Upper lobe of left lung (tissue), 6 donors: ENCODE results near the gene CNOT11. TPM values are rescaled to one million over a fixed set of nuclear protein-coding genes. Genes with fewer than 3 reads are reported as not detected.

ENCODE experiments used
- ATAC-seq, 2 donors: fragments of 200-7000 bp; cut with Tn5 transposase; one replicate each; pipeline ENCODE4 v1.9.1; 2022; ENCODE audit warnings: mild to moderate bottlenecking in 2 of 2, moderate library complexity in 2 of 2; ENCODE audit not compliant: low FRiP score in 2 of 2
- DNase-seq, 2 donors: peaks; one replicate each; pipeline ENCODE4 v3.0.0-alpha.2; 2019 to 2020
- H3K27ac ChIP-seq, 4 donors: fragments of 200-600 bp; sonication (generic); one replicate each; pipeline ENCODE4 v1.5.1; 2016 to 2019
- H3K27me3 ChIP-seq, 4 donors: fragments of 200-600 bp; sonication (generic); one replicate each; pipeline ENCODE4 v1.5.1; 2017 to 2019
- H3K36me3 ChIP-seq, 4 donors: fragments of 200-600 bp; sonication (generic); one replicate each; pipeline ENCODE4 v1.5.1; 2016 to 2019
- H3K4me1 ChIP-seq, 4 donors: fragments of 200-600 bp; sonication (generic); one replicate each; pipeline ENCODE4 v1.5.1; 2018 to 2019
- H3K4me3 ChIP-seq, 4 donors: fragments of 200-600 bp; sonication (generic); one replicate each; pipeline ENCODE4 v1.5.1; 2017 to 2019; ENCODE audit warnings: mild to moderate bottlenecking in 2 of 4, moderate library complexity in 1 of 4
- H3K9me3 ChIP-seq, 4 donors: fragments of 200-600 bp; sonication (generic); one replicate each; pipeline ENCODE4 v1.5.1; 2018 to 2019
- EP300 ChIP-seq, 4 donors: sonication (generic); formaldehyde crosslinking; IDR thresholded peaks; one replicate each; pipeline ENCODE4 v1.5.1; 2017; ENCODE audit warnings: antibody characterized with exemption in 4 of 4, control low read depth in 2 of 4
- POLR2A ChIP-seq, 4 donors: fragments of 450-650 bp; IDR thresholded peaks; one replicate each; pipeline ENCODE4 v1.5.1; 2016 to 2017; ENCODE audit warnings: antibody characterized with exemption in 4 of 4, mild to moderate bottlenecking in 2 of 4
- POLR2AphosphoS5 ChIP-seq, 2 donors: sonication (generic); formaldehyde crosslinking; IDR thresholded peaks; one replicate each; pipeline ENCODE4 v1.5.1; 2017; ENCODE audit warnings: antibody characterized with exemption in 2 of 2
- WGBS, 2 donors: methylation state at CpG; one replicate each; pipeline ENCODE4 v1.1.5; 2017 to 2018; 5-methylcytosine and 5-hydroxymethylcytosine counted together
- total RNA-seq, 6 donors: library from RNA; depleted of rRNA in 4 of 6; stranded (reverse); fragments of >200 nt in 4 of 6; gene quantifications; one replicate each; pipeline versions ENCODE4 v1.1.0 to v1.2.1, GENCODE V29; 2016 to 2021
- TF ChIP-seq, protein P1 (sequence below), 6 experiments: fragments of 450-650 bp in 4 of 6; fragments of 200-600 bp in 2 of 6; sonication (generic) in 2 of 6; IDR thresholded peaks; one replicate each; pipeline ENCODE4 v1.5.1; 2016 to 2019; ENCODE audit warnings: antibody characterized with exemption in 6 of 6
- donor health status: DM: no; HTN: no; CAD: no; lungs with moderate emphysema.
- donor health status: DM: no; HTN: yes; CAD: no; lungs with severe emphysema.

The CNOT11 gene
- total RNA-seq, 6 donors from 2014 or later: 15.9 to 49.1 (median 30.4) TPM

DNA sequence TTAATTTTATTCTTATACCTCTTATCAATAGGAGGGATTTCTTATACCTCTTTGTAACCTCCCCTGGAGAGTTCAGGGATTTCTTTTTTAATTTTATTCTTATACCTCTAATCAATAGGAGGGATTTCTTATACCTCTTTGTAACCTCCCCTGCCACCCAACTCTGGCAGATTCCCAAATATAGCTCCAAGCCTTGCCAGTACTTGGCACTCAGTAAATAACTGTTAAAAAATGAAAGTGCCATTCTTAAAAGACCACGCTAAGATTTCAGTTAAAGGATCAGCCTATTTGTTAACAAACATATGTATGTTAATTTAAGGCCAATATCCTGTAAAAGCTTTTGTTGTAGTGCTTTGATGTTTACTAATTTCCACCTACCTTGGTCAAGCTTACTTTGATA is 51.0 kb downstream of the CNOT11 start:
- Histone ChIP-seq H3K27me3 (no peaks in the 10 kb centered on the region), H3K27ac (peak overlapping the region in 1 of 4 donors; percentile 45), H3K36me3 (peaks cover 0 to 11% (median 0%) of the 10 kb centered on the region in 4 donors), H3K4me3 (peak overlapping the region in 1 of 4 donors; percentile 80), H3K4me1 (peaks cover 56 to 83% (median 58%) of the 10 kb centered on the region in 4 donors), H3K9me3 (no peaks in the 10 kb centered on the region)
- no peak for DNase-seq
- TF ChIP-seq POLR2A (IDR thresholded peaks at IDR 0.05): no peak
- TF ChIP-seq, protein P1, sequence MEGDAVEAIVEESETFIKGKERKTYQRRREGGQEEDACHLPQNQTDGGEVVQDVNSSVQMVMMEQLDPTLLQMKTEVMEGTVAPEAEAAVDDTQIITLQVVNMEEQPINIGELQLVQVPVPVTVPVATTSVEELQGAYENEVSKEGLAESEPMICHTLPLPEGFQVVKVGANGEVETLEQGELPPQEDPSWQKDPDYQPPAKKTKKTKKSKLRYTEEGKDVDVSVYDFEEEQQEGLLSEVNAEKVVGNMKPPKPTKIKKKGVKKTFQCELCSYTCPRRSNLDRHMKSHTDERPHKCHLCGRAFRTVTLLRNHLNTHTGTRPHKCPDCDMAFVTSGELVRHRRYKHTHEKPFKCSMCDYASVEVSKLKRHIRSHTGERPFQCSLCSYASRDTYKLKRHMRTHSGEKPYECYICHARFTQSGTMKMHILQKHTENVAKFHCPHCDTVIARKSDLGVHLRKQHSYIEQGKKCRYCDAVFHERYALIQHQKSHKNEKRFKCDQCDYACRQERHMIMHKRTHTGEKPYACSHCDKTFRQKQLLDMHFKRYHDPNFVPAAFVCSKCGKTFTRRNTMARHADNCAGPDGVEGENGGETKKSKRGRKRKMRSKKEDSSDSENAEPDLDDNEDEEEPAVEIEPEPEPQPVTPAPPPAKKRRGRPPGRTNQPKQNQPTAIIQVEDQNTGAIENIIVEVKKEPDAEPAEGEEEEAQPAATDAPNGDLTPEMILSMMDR (IDR thresholded peaks at IDR 0.05): no peak
- TF ChIP-seq EP300 (IDR thresholded peaks at IDR 0.05): no peak
- TF ChIP-seq POLR2AphosphoS5 (IDR thresholded peaks at IDR 0.05): no peak
- ATAC-seq: no peak
- 52 to 56% methylated on average over 1 of the region's 1 CpG for WGBS, 2 donors

DNA sequence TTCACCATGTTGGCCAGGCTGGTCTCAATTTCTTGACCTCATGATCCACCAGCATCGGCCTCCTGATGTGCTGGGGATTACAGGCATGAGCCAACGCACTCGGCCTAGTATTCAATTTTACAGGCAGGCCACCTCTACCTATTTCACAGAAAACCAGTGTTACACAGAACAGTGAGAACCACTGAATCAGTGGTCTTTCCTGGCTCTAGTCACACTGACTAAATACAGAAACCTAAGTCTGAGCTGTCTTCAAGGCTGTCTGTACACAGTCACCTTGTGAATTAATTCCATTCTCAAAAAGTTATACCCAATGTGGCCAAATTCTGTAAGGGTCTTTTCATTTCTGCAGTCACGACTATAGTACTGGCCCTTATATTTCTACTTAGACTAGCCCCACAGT is 52.3 kb downstream of the CNOT11 start:
- H3K27me3 ChIP-seq: no peaks in the 10 kb centered on the region
- TF ChIP-seq POLR2AphosphoS5 (IDR thresholded peaks at IDR 0.05) (no peak), POLR2A (IDR thresholded peaks at IDR 0.05) (no peak), EP300 (IDR thresholded peaks at IDR 0.05) (no peak)
- TF ChIP-seq, protein P1 (IDR thresholded peaks at IDR 0.05): no peak

DNA sequence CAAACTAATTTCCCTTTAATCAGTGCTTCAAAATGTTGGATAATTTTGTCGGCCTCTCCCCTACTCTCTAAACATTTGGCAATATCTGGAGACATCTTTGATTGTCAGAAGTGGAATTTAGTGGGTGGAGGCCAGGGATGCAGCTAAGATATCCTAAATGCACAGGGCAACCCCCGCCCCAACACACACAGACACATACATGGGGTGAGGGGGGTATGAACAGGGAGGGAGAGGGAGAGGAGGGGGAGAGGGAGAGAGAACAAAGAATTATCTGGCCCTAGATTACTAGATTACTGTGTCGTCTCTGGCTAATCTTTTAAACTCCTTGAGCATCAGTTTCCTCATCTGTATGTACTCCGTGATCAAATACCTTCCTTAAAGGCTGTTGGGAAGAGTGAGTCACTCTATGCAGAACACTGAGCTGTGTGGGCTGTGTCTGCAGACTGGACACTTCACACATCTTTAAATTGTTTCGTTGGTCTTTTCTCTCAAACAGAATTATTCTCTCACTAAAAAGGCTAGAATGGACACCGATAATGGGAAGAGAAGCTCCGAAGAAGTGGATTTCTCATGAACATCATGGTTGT is 52.9 kb downstream of the CNOT11 start:
- H3K27me3 ChIP-seq: no peaks in the 10 kb centered on the region
- peak overlapping the region in 3 of 4 donors; percentile 66 to 89 (median 80) for H3K4me3 ChIP-seq
- TF ChIP-seq EP300 (IDR thresholded peaks at IDR 0.05) (no peak), POLR2A (IDR thresholded peaks at IDR 0.05) (no peak), POLR2AphosphoS5 (IDR thresholded peaks at IDR 0.05) (no peak)
- TF ChIP-seq, protein P1 (IDR thresholded peaks at IDR 0.05): no peak
- H3K27ac ChIP-seq: peak overlapping the region; percentile 19 to 96 (median 94)
- H3K4me1 ChIP-seq: peaks cover 46 to 70% (median 48%) of the 10 kb centered on the region in 4 donors
- peaks cover 0 to 6% (median 0%) of the 10 kb centered on the region in 4 donors for H3K36me3 ChIP-seq
- WGBS, 2 donors: 60 to 71% methylated on average over 7 of the region's 7 CpGs
- no peak for ATAC-seq
- no peak for DNase-seq
- H3K9me3 ChIP-seq: no peaks in the 10 kb centered on the region

More for the DNA sequence above, 52.3 kb downstream of the CNOT11 start:
- peak overlapping the region in 3 of 4 donors; percentile 1 to 94 (median 36) for H3K27ac ChIP-seq
- H3K4me1 ChIP-seq: peaks cover 50 to 74% (median 53%) of the 10 kb centered on the region in 4 donors
- ATAC-seq (no peak), DNase-seq (no peak)
- no peaks in the 10 kb centered on the region for H3K9me3 ChIP-seq
- 72 to 93% methylated on average over 4 of the region's 4 CpGs for WGBS, 2 donors
- H3K36me3 ChIP-seq: peaks cover 0 to 6% (median 0%) of the 10 kb centered on the region in 4 donors
- H3K4me3 ChIP-seq: peak overlapping the region in 2 of 4 donors; percentile 66 to 80

DNA sequence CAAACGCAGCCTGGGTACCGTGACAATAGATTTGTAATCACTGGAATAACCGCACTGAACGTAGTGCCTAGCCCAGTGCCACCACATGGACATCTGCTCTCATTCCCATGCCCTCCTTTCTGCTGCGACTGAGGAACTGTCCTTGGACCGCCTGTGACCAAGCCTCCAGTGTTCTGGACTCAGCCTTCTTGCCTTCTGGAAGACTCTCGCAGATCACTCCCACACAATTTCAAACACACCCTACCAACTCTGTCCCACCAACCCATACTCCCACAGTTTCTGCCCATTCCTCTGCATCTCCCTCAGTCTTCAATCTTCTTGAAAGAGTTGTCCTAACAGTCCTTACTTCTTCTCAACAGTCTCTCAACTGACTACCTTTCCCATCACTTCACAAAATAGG is 53.7 kb downstream of the CNOT11 start:
- H3K4me3 ChIP-seq: peak overlapping the region; percentile 58 to 89 (median 73)
- DNase-seq (no peak), ATAC-seq (no peak)
- H3K36me3 ChIP-seq: peaks cover 0 to 6% (median 0%) of the 10 kb centered on the region in 4 donors
- WGBS, 2 donors: 45 to 54% methylated on average over 7 of the region's 7 CpGs
- peak overlapping the region; percentile 93 to 96 (median 94) for H3K27ac ChIP-seq
- H3K4me1 ChIP-seq: peaks cover 39 to 61% (median 40%) of the 10 kb centered on the region in 4 donors
- H3K9me3 ChIP-seq: no peaks in the 10 kb centered on the region
- no peaks in the 10 kb centered on the region for H3K27me3 ChIP-seq
- TF ChIP-seq EP300 (IDR thresholded peaks at IDR 0.05): no peak
- TF ChIP-seq, protein P1 (IDR thresholded peaks at IDR 0.05): no peak
- TF ChIP-seq POLR2AphosphoS5 (IDR thresholded peaks at IDR 0.05): no peak
- TF ChIP-seq POLR2A (IDR thresholded peaks at IDR 0.05): no peak
